Activated T-helper 17 cell treated with anti-CD3 and anti-CD28 coated beads, Interleukin-2, amount 50 U/mL, for 72 hours (primary cell): ENCODE results near the gene TAPBP. TPM values are rescaled to one million over a fixed set of nuclear protein-coding genes. Genes with fewer than 3 reads are reported as not detected.
"Not testable (repeated sequence)": the region's sequence is repeated elsewhere in the genome, so short reads cannot be mapped to it uniquely, and the experiment has no call there.

Experiments used
- ATAC-seq: fragments of 150-1000 bp; cut with Tn5 transposase; replicated peaks from 2 replicates; pipeline ENCODE4 v1.10.0; 2021; ENCODE audit warnings: mild to moderate bottlenecking, moderate library complexity
- H3K27ac Mint-ChIP-seq: one replicate; pipeline ENCODE4 v1.8.0; 2022; ENCODE audit warnings: mixed read lengths
- H3K27me3 Mint-ChIP-seq: one replicate; pipeline ENCODE4 v1.8.0; 2022; ENCODE audit warnings: mixed read lengths
- H3K36me3 Mint-ChIP-seq: one replicate; pipeline ENCODE4 v1.8.0; 2022; ENCODE audit warnings: low read depth, mild to moderate bottlenecking, mixed read lengths
- H3K4me1 Mint-ChIP-seq: one replicate; pipeline ENCODE4 v1.8.0; 2022; ENCODE audit warnings: mixed read lengths
- H3K4me3 Mint-ChIP-seq: one replicate; pipeline ENCODE4 v1.8.0; 2022; ENCODE audit warnings: mild to moderate bottlenecking, mixed read lengths
- H3K9me3 Mint-ChIP-seq: one replicate; pipeline ENCODE4 v1.8.0; 2022; ENCODE audit warnings: mixed read lengths
- total RNA-seq, 2 donors: library from RNA; stranded (reverse); gene quantifications; one replicate each; pipeline ENCODE4 v1.2.3, GENCODE V29; 2022

TAPBP gene
- total RNA-seq, 2 donors from 2014 or later: 176 to 194 TPM

DNA sequence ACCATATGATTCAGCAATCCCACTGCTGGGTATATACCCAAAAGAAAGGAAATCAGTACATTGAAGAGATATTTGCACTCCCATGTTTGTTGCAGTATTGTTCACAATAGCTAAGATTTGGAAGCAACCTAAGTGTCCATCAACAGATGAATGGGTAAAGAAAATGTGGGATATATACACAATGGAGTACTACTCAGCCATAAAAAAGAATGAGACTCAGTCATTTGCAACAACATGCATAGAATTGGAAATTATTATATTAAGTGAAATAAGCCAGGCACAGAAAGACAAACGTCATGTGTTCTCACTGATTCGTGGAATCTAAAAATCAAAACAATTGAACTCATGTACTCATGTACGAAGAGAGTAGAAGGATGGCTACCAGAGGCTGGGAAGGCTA, 51.4 kb downstream of the TAPBP start:
- H3K9me3 Mint-ChIP-seq, H3K4me3 Mint-ChIP-seq, H3K27me3 Mint-ChIP-seq, ATAC-seq, H3K4me1 Mint-ChIP-seq: not testable (repeated sequence)
- Mint-ChIP-seq H3K36me3 (peaks cover 96% of the 10 kb centered on the region), H3K27ac (peak overlapping the region; percentile 50)

DNA sequence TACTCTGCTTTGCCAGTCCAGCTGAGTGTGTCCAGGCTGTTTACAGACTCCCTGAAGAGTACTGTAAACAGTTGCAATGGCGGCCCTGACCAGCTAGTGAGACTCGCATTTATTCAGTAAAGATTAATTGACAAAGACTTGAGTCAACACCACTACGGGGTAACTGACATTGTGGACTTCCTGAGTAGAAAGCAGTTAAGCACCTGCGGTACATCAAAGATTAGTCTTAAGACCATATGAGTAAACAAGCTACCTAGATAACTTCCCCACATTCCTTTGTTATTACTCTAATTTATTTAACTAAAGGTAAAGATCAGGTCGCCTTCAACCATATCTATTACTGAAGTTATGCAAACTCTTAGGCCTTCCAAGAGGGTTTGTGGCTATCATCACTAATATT, 54.8 kb downstream of the TAPBP start:
- H3K27me3 Mint-ChIP-seq: no peaks in the 10 kb centered on the region
- no peak for ATAC-seq
- no peaks in the 10 kb centered on the region for H3K9me3 Mint-ChIP-seq
- H3K36me3 Mint-ChIP-seq: peaks cover 81% of the 10 kb centered on the region
- no peaks in the 10 kb centered on the region for H3K4me1 Mint-ChIP-seq
- no peak overlapping the region for H3K27ac Mint-ChIP-seq
- H3K4me3 Mint-ChIP-seq: no peak overlapping the region

DNA sequence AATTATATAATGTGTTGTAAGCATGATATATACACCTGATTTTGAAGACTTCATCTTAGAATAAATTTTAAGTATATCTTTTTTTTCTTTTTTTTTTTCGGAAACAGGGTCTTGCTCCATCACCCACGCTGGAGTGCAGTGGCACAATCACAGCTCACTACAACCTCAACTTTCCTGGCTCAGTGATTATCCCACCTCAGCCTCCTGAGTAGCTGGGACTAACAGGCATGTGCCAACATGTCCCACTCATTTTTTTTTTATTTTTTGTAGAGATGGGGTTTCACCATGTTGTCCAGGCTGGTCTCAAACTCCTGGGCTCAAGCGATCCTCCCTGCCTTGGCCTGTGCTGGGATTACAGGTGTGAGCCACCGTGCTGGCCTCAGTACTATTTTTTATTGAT, 59.3 kb downstream of the TAPBP start:
- H3K9me3 Mint-ChIP-seq: no peaks in the 10 kb centered on the region
- no peak overlapping the region for H3K27ac Mint-ChIP-seq
- no peaks in the 10 kb centered on the region for H3K27me3 Mint-ChIP-seq
- H3K4me1 Mint-ChIP-seq: peaks cover 25% of the 10 kb centered on the region
- no peak for ATAC-seq
- H3K4me3 Mint-ChIP-seq: no peak overlapping the region
- peaks cover 75% of the 10 kb centered on the region for H3K36me3 Mint-ChIP-seq

DNA sequence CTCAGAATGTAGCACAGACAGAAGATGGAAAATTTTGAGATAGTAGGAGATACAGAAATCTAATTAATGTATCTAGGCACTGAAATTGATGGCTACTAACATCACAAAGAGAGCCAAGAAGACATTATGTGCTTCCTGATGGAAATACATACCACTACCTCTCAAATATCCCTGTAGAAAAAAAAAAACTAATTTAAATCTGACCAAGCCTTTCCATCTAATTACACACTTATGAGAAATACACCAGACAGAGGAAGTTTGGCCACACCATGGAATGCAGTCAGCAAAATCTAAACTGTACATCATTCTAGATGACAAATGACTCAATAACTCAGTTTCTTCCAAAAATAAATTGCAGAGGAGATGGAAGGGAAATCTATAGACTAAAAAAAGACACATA, 61.1 kb downstream of the TAPBP start:
- Mint-ChIP-seq H3K27me3 (no peaks in the 10 kb centered on the region), H3K4me1 (peaks cover 31% of the 10 kb centered on the region), H3K9me3 (no peaks in the 10 kb centered on the region), H3K4me3 (no peak overlapping the region), H3K27ac (peak overlapping the region; percentile 66), H3K36me3 (peaks cover 65% of the 10 kb centered on the region)
- ATAC-seq: no peak

DNA sequence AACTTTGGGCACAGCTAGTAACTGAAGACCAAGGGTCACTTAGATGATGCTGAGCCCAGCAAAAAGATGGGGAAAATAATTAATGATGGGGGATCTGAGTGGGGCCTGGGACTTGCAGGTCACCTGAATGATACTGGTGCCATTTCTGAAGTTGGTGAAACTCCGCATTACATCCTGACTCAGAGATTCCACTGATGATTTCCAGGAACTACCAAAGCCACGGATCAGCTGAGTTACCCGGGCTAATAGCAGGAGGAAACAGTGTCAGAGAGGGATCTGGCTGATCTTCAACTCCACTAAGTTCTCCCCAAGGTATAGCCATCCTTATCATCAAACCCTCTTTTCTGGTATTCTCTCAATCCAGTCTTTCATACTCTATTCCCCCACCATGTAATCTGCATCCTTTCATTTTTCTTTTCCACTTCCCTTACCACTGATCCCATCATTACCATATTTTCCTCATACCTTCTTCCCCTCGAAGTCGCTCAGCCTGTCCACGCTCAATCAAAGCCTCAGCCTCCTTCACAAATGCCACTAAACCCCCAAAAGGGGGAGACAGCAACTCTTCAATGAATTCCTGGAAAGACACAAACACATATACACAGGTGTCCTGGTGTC, 62.4 kb downstream of the TAPBP start:
- no peaks in the 10 kb centered on the region for H3K9me3 Mint-ChIP-seq
- no peak for ATAC-seq
- H3K4me1 Mint-ChIP-seq: peaks cover 31% of the 10 kb centered on the region
- peak overlapping the region; percentile 93 for H3K27ac Mint-ChIP-seq
- H3K4me3 Mint-ChIP-seq: peak overlapping the region; percentile 87
- H3K36me3 Mint-ChIP-seq: peaks cover 56% of the 10 kb centered on the region
- no peaks in the 10 kb centered on the region for H3K27me3 Mint-ChIP-seq

DNA sequence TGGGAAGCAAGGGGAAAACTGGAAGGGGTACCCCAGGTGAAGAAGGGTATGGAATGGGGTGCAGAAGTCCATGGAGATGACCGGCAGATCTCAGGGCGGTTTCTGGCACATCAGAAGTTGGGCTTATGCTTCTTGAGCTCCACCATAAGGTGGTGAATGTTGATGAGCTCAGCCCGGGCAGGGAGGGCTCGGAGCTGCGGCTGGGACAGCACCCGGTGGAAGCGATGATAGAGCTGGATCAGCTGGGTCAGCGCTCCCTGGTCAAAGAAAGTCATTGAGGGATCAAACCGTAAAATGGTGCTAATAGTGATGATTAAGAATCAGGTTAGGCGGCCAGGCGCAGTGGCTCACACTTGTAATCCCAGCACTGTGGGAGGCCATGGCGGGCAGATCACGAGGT, 63.1 kb downstream of the TAPBP start:
- Mint-ChIP-seq H3K27me3 (no peaks in the 10 kb centered on the region), H3K9me3 (no peaks in the 10 kb centered on the region), H3K4me3 (peak overlapping the region; percentile 87), H3K36me3 (peaks cover 50% of the 10 kb centered on the region), H3K27ac (peak overlapping the region; percentile 93), H3K4me1 (peaks cover 31% of the 10 kb centered on the region)
- ATAC-seq: no peak

DNA sequence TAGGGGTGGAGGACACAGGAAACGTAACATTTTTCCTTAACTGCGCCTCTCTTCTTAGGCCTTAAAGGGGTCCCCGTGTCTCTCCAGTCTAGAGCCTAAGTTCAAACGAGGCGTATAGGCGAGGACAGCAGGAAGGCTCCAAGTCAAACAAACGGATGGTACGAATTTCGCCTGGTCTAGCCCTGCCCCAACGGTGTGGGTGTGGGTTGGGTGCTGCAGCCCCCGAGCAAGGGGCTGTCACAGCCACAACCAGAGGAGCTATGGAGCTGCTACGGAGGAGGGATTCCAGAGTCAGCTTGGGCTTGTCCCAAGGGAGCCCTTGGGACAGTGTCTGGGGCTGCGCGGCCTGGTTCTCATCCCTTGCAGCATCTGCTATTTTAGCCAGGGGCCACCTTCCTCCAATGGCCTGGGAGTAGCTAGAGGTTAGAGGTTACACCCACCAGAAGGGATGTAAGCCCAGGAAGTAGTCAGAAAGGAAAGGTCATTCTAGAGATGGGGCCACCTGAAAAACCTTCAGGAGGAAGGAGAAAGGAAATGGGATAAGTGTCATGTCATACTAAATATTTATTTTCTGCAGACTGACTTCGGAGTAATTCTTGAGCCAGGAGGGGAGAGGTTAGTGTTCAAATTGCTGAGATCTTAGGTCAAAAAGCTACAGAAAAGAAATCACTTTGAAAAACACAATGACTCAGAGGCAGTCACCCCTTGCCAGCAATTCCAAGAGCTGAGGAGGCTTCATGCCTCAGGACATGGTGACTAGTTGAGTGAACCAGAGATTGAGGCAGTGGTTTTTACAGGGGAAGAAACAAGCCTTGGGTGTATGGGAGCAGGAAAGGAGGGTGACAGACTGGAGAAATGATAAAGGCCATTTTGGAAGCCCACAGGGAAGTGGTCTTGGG, 63.9 kb downstream of the TAPBP start:
- Mint-ChIP-seq H3K27ac (peak overlapping the region; percentile 93), H3K9me3 (no peaks in the 10 kb centered on the region), H3K4me3 (peak overlapping the region; percentile 87), H3K27me3 (no peaks in the 10 kb centered on the region), H3K4me1 (peaks cover 31% of the 10 kb centered on the region), H3K36me3 (peaks cover 47% of the 10 kb centered on the region)
- ATAC-seq: peak; percentile 13

Other genes starting within 250 kb of the TAPBP start
- gene HLA-DPA1, start 240.4 kb downstream of the TAPBP start, total RNA-seq: 100 to 1,000 TPM in 1 of 2 donors, 10 to 100 TPM in 1; 40.5 to 136 TPM
- 10 to 100 TPM; 21.4 to 69.1 TPM for gene HLA-DPB1, start 238.1 kb downstream of the TAPBP start, total RNA-seq
- gene COL11A2, start 121.6 kb downstream of the TAPBP start, total RNA-seq: 1 to 10 TPM; 1.2 to 3.3 TPM
- gene RXRB, start 113.4 kb downstream of the TAPBP start, total RNA-seq: 10 to 100 TPM; 31.0 to 68.7 TPM
- 10 to 100 TPM; 50.5 to 65.0 TPM for gene SLC39A7, start 113.2 kb downstream of the TAPBP start, total RNA-seq
- gene HSD17B8, start 109.4 kb downstream of the TAPBP start, total RNA-seq: 10 to 100 TPM in 1 of 2 donors, 1 to 10 TPM in 1; 3.4 to 13.1 TPM
- gene RING1, start 105.6 kb downstream of the TAPBP start, total RNA-seq: 10 to 100 TPM; 22.7 to 25.1 TPM
- 10 to 100 TPM; 42.5 to 43.2 TPM for gene VPS52, start 42.2 kb downstream of the TAPBP start, total RNA-seq
- gene RPS18, start 42.0 kb downstream of the TAPBP start, total RNA-seq: 1,000 to 10,000 TPM; 3,349 to 4,633 TPM
- gene B3GALT4, start 37.0 kb downstream of the TAPBP start, total RNA-seq: 1 to 10 TPM; 4.0 to 5.8 TPM
- 10 to 100 TPM; 51.2 to 98.7 TPM for gene WDR46, start 24.8 kb downstream of the TAPBP start, total RNA-seq
- gene PFDN6, start 24.5 kb downstream of the TAPBP start, total RNA-seq: 10 to 100 TPM; 57.9 to 81.2 TPM
- gene RGL2, start 15.1 kb downstream of the TAPBP start, total RNA-seq: 10 to 100 TPM; 37.7 to 73.4 TPM
- gene ZBTB22, start 3.7 kb upstream of the TAPBP start, total RNA-seq: 10 to 100 TPM in 1 of 2 donors, 1 to 10 TPM in 1; 6.9 to 20.0 TPM
- gene DAXX, start 8.9 kb upstream of the TAPBP start, total RNA-seq: 10 to 100 TPM; 62.2 to 77.3 TPM
- gene KIFC1, start 77.7 kb upstream of the TAPBP start, total RNA-seq: 100 to 1,000 TPM; 101 to 108 TPM
- 100 to 1,000 TPM in 1 of 2 donors, 10 to 100 TPM in 1; 27.2 to 133 TPM for gene PHF1, start 96.9 kb upstream of the TAPBP start, total RNA-seq
- 100 to 1,000 TPM; 163 to 248 TPM for gene CUTA, start 104.0 kb upstream of the TAPBP start, total RNA-seq
- 100 to 1,000 TPM in 1 of 2 donors, 10 to 100 TPM in 1; 43.2 to 156 TPM for gene SYNGAP1, start 106.0 kb upstream of the TAPBP start, total RNA-seq
- 10 to 100 TPM; 11.6 to 12.5 TPM for gene ZBTB9, start 140.5 kb upstream of the TAPBP start, total RNA-seq